ENCODE results near the gene IL1RAPL1.

The IL1RAPL1 gene

DNA sequence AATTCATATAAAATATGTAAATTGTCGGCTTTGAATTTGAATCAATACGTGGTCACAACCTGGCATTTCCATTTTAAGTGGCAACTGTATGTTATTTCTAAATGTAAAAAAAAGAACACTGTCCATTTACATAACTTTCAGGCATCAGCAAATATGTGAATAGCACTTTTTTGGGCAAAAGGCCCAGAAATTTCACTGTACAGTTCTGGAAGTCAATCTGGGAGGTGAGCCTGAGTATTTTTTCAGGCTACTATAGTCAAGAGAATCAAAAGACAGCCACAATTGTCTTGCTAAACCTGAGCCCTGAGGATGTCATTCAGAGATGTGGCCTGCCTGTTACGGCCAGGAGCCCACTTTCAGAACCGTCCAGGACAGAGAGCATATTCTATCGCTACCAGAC is 1084.2 kb downstream of the IL1RAPL1 start:
- H3K4me3 ChIP-seq (ENCODE audit: low read depth in 1 of 2, low read length in 1 of 2): no peak overlapping the region
- no peak overlapping the region for H3K27ac ChIP-seq
- no peaks in the 10 kb centered on the region for H3K4me1 ChIP-seq (ENCODE audit: control insufficient read depth in 1 of 2, insufficient read depth in 1 of 2, low read depth in 1 of 2, low read length in 1 of 2)
- no peaks in the 10 kb centered on the region for H3K27me3 ChIP-seq
- TF ChIP-seq, protein P1, sequence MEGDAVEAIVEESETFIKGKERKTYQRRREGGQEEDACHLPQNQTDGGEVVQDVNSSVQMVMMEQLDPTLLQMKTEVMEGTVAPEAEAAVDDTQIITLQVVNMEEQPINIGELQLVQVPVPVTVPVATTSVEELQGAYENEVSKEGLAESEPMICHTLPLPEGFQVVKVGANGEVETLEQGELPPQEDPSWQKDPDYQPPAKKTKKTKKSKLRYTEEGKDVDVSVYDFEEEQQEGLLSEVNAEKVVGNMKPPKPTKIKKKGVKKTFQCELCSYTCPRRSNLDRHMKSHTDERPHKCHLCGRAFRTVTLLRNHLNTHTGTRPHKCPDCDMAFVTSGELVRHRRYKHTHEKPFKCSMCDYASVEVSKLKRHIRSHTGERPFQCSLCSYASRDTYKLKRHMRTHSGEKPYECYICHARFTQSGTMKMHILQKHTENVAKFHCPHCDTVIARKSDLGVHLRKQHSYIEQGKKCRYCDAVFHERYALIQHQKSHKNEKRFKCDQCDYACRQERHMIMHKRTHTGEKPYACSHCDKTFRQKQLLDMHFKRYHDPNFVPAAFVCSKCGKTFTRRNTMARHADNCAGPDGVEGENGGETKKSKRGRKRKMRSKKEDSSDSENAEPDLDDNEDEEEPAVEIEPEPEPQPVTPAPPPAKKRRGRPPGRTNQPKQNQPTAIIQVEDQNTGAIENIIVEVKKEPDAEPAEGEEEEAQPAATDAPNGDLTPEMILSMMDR (IDR thresholded peaks at IDR 0.05): no peak
- H3K36me3 ChIP-seq: no peaks in the 10 kb centered on the region
- H3K9me3 ChIP-seq: no peaks in the 10 kb centered on the region

DNA sequence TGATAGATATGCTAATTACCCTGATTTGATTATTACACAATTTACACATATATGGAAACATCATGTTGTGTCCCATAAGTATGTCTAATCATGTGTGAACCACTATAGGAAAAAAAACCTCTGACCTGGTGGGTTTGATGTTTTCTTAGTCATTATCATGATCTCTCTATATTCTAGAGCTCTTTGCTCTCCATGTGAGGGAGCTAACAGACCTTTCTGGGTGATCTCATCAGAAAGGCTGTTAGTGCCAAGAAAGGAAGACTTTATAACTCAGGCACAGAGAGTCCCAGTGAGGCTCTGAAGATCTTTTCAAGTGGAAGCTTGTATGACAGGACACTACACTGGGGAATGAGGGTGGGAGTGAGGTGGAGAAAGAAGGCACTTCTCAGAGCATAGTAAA is 1100.4 kb downstream of the IL1RAPL1 start:
- no peaks in the 10 kb centered on the region for H3K27me3 ChIP-seq
- H3K4me1 ChIP-seq (ENCODE audit: control insufficient read depth in 1 of 2, insufficient read depth in 1 of 2, low read depth in 1 of 2, low read length in 1 of 2): no peaks in the 10 kb centered on the region
- no peaks in the 10 kb centered on the region for H3K9me3 ChIP-seq
- no peaks in the 10 kb centered on the region for H3K36me3 ChIP-seq
- no peak overlapping the region for H3K4me3 ChIP-seq (ENCODE audit: low read depth in 1 of 2, low read length in 1 of 2)
- H3K27ac ChIP-seq: no peak overlapping the region
- TF ChIP-seq, protein P1 (IDR thresholded peaks at IDR 0.05): no peak

- Histone ChIP-seq H3K27me3 (no peaks in the 10 kb centered on the region), H3K4me3 (ENCODE audit: low read depth in 1 of 2, low read length in 1 of 2) (no peak overlapping the region), H3K36me3 (no peaks in the 10 kb centered on the region), H3K27ac (no peak overlapping the region), H3K4me1 (ENCODE audit: control insufficient read depth in 1 of 2, insufficient read depth in 1 of 2, low read depth in 1 of 2, low read length in 1 of 2) (no peaks in the 10 kb centered on the region), H3K9me3 (no peaks in the 10 kb centered on the region)
- TF ChIP-seq, protein P1 (IDR thresholded peaks at IDR 0.05): no peak
Observed at GRCh38 chrX:29690061-29690460, 1102.8 kb downstream of the IL1RAPL1 start.

DNA sequence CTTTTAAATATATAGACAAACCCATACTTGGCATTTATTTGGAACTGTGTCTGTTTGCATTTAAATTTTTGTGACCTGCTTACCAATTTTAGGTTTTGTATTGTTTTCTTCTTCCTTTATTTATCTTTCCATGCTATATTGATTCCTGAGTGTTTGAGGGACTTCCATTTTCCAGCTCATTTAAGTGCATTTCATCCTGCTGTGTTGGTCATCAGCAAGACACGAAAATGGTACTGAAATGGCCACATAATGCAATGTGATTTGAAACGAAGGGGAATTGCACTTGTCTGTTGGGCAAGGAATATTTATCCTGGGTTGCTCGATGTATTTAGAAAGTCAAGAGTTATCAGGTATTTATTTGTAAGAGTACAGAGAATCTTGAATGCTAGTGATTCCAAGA is 1103.8 kb downstream of the IL1RAPL1 start:
- no peaks in the 10 kb centered on the region for H3K36me3 ChIP-seq
- H3K27ac ChIP-seq: no peak overlapping the region
- no peaks in the 10 kb centered on the region for H3K27me3 ChIP-seq
- H3K9me3 ChIP-seq: no peaks in the 10 kb centered on the region
- no peaks in the 10 kb centered on the region for H3K4me1 ChIP-seq (ENCODE audit: control insufficient read depth in 1 of 2, insufficient read depth in 1 of 2, low read depth in 1 of 2, low read length in 1 of 2)
- H3K4me3 ChIP-seq (ENCODE audit: low read depth in 1 of 2, low read length in 1 of 2): no peak overlapping the region
- TF ChIP-seq, protein P1 (IDR thresholded peaks at IDR 0.05): no peak

GRCh38 chrX:29693912-29694311 is 1106.7 kb downstream of the IL1RAPL1 start:
- no peaks in the 10 kb centered on the region for H3K36me3 ChIP-seq
- no peaks in the 10 kb centered on the region for H3K27me3 ChIP-seq
- no peaks in the 10 kb centered on the region for H3K4me1 ChIP-seq (ENCODE audit: control insufficient read depth in 1 of 2, insufficient read depth in 1 of 2, low read depth in 1 of 2, low read length in 1 of 2)
- H3K27ac ChIP-seq: no peak overlapping the region
- H3K9me3 ChIP-seq: no peaks in the 10 kb centered on the region
- H3K4me3 ChIP-seq (ENCODE audit: low read depth in 1 of 2, low read length in 1 of 2): no peak overlapping the region
- TF ChIP-seq, protein P1 (IDR thresholded peaks at IDR 0.05): no peak

- TF ChIP-seq, protein P1 (IDR thresholded peaks at IDR 0.05): no peak
- Histone ChIP-seq H3K4me3 (ENCODE audit: low read depth in 1 of 2, low read length in 1 of 2) (no peak overlapping the region), H3K9me3 (no peaks in the 10 kb centered on the region), H3K4me1 (ENCODE audit: control insufficient read depth in 1 of 2, insufficient read depth in 1 of 2, low read depth in 1 of 2, low read length in 1 of 2) (no peaks in the 10 kb centered on the region), H3K27me3 (no peaks in the 10 kb centered on the region), H3K27ac (no peak overlapping the region), H3K36me3 (no peaks in the 10 kb centered on the region)
Observed at GRCh38 chrX:29699239-29699638, 1112.0 kb downstream of the IL1RAPL1 start.

Data from neutrophil (primary cell).